HG03064 (cell line): Measurements from ENCODE around the gene NAALADL2.

Experiments used
- ATAC-seq: cut with Tn5 transposase; IDR thresholded peaks from one replicate; pipeline ENCODE4 v1.9.1; 2021; ENCODE audit warnings: low read depth; ENCODE audit not compliant: unreplicated experiment

The NAALADL2 gene

DNA sequence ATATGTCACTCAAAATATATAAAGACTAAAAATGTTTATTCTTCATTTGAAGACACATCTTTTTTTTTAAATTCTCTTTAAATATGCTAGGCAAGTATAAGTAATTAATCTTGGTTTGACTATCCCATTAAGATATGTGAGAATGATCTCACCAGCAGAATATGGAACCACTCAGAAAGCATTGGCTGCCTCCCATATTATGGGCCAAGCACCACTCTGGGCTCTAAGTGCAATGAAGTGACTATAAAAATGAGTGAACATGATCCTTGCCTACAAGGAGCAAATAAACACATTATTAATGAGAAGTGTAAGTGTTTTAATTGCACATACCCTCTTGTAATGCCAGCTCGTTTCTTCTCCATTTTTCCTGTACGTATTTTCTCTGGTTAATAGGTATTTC is 328.5 kb downstream of the NAALADL2 start:
- ATAC-seq, result no peak

DNA sequence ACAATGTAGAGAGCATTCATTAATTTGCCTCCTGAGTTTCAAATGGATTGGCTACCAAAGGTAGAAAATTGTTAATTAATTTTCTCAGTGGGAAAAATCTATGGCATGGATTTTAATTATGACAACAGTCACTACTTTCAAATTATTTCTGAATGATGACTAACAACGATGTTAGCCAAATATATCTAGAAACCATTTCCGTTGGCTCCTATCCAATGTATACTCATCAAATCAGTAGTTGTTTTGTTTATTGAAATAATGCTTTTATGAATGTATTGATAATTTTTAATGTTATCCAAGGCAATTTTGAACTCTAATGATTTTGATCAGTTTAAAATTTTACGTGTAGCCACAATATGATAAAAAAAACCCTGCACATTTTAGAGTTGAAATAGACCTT is 333.4 kb downstream of the NAALADL2 start:
- no peak for ATAC-seq

DNA sequence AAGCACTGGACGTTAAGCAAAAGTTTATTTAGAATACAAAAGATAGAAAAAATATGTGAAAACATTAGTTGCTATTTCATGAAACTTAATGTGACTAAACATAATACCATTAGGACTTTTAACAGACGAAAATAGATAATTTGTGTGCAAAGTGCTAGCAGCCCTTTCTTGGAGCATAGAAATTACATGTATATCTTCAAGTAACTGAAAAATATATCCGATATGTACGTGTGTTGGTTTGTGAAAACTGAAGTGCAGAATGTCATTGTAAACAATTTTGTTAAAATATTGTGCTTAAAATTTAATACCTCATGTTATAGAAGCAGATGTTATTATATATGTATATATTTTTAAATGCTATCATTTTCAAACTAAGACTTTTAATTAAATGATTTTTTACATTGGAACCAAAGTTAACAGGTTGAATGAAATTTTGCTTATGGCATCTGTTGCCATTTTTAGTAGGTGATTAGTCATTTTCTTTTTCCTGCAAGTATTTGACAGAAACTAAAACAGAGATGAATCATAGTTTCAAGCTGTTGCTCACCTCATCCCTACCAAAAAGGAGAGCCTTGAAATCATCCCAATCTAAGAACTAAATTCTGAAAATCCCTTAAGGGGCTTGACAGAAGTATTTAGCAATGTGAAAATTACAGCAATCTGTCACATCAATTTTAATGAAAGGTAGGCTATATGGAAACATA is 334.8 kb downstream of the NAALADL2 start:
- ATAC-seq, result no peak

DNA sequence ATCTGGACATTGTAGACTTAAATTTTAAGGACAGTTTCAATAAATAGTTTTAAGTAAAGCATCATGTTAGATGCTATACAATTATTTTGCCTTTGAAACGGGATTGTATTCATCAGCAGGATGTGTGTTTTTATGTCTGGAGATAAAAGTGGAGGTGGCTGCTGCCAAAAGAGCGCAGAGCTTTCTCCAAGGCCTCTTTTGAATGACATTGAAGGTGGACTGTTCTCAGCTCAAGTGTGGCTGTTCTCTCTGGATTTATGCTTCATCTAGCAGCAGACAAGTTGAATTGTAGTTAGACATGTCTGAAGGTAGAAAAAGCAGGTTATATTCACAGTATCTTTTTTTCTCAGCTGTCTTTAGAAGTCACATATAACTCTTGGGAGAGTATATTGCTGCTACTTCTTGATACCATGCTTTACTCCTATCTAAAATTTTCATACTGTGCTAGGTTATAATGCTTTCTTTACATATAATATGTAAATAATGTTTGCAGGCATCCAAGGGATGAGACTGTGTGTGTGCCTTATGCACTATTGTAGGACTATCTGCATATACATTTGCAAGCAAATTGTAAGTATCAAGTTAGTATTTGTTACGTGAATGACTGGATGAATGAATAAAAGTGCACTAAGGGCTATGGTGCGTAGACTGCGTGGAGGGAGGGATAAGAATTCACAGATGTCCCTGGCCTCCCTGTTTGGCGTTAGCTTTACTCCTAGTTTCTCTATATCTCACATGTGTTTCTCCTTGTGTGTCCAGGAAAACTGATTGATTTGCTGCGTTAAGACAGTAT is 340.1 kb downstream of the NAALADL2 start:
- ATAC-seq, result no peak

DNA sequence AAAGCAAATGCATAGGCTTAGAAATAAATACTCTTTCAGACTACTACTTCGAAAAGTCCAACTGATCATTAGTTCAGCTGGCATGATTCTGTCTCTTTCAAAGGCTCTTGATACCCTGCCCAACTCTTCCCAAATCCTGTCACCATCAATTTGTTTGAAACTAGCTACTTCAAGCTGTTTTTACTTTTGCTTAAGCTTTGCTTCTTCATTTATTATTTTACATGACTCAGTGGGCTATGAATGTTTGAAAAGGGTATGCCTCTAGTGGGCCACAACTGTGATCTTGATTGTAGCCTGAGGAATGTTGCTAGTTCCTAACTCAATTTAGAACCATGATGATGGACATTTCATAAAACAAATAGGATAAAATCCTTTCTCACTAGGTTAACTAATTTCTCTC is 340.8 kb downstream of the NAALADL2 start:
- ATAC-seq, result no peak

DNA sequence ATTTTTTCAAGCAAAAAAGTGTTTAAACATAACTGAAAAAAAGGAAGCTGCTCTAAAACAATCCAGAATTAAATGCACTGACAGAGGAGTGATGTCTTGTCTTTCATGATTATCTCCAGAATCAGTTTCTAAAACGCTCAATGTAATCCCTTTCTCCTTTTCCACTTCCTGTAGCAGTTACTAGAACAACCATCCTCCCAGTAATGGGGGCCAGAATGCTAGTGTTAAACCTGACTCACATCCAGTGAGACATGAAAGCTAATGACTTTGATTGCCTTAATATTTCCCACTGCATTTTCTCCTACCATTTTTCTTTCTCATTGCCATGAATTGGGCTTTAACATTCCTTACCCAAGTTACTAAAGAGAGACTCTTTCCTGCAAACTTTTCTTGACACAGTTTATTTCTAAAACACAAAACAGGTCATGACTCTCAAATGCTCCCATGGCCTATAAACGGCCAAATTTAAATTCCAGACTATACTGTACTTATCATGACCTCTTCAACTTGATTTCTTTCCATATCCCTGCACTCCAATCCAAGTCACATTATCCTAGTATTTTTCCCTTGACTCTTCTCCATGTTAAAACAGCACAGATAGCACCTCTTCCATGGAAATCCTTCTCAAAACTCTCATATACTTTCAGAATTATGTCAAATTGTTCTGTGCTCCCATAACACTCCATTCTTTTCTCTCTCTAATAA is 341.4 kb downstream of the NAALADL2 start:
- ATAC-seq, result no peak

DNA sequence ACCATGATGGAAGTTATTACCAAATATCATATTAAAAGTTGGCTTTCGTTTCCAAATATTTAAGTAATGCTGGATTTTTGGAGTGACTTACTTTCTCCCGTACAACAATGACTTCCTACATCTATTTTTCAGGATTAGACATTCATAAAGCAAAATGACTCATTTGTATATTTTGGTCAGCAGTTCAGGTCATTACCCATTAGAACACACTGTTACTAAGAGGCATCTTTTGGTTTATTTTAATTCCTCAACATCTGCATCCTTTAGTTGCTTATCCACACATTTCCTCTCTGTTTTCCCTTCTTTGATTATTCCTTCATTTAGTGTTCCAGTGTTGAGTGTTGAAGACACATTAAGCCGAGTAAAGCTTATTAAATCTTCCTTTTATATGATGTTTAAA is 348.2 kb downstream of the NAALADL2 start:
- ATAC-seq, result no peak

DNA sequence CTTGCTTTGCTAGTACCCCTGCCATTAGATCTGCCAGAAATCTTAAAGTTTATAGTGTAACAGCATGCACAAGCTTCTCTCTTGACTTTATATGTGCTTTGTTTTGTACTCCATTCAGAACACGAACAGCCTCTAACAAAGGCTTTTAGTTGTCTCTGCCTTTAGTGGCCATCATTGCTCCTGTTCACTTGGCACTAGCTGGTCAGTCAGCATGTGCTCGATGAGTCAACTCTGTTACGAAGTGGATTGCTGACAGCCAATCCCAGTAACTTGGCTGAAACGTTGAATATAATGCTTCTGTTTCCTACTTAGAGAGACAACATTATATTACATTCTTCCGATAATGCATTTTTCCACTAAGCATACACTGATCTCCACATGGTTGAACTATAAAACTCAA is 349.2 kb downstream of the NAALADL2 start:
- no peak for ATAC-seq

DNA sequence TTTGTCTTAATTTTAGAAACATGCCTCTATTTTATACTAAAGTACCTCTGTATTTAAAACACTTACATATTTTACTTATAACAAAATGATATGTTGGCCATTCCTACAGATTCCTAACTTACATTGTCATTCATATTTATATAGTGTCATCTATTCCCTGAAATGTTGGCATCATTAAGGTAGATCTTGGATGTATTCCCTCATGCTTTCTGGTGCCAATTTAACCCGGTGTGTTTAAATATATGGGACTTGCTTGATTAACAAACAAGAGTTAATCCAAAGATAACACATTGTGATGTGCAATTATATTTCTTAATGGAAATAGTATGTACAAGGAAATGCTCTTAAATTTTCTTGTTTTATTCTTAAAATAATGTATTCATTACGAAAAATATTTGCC is 352.3 kb downstream of the NAALADL2 start:
- no peak for ATAC-seq

DNA sequence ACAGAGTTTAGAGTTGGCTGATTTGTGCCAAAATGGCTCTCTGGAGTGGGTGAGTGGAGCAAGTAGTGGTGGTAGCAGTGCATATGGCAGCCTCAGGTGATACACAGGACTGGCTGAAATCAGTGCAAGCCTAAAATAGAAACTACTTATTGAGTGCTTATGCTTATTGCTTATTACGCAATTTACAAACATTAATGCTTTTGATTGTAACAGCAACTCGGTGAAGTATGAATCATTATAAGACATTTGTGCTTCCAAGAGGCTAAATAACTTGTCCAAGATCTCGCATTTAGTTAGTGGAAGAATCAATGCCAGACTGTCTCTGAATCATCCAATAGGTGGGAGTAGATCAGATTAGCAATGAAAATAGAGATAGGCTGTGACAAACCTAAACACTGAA is 353.8 kb downstream of the NAALADL2 start:
- no peak for ATAC-seq

DNA sequence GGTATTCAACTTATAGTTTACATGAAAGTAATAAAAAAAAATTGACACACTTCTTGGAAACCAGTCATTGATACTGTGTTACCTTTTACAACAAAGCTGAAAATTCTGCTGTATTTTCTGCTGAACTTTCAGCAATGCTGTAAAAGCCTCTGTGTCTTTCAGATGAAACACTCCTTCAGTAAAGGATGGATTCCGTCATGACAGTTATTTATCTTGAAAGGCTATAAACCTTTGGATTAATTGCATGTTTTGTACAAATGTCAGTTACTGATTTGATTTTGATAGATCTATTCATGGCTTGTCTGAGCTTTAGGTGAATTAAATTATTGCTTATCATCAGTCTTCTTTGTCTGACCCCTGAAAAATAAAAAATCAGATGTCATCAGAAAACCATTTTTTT is 355.1 kb downstream of the NAALADL2 start:
- ATAC-seq, result no peak

DNA sequence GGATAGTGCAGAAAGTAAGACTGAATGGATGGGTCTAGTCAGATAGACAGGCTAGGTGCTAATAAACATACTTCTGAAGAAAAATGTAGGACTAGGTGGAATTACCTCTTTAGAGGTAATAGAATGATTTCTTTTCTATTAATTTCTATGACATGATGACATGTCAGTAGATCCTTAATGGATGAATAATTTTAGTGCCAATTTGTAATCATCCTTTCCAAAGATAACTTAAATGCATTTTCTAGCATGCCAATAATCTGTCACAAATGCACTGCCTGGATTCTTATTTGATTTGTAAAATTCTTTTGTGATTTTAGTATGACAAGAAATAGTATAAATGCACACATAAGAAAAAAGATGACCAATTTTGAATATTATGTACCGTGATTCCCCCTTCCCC is 356.7 kb downstream of the NAALADL2 start:
- ATAC-seq, result no peak

DNA sequence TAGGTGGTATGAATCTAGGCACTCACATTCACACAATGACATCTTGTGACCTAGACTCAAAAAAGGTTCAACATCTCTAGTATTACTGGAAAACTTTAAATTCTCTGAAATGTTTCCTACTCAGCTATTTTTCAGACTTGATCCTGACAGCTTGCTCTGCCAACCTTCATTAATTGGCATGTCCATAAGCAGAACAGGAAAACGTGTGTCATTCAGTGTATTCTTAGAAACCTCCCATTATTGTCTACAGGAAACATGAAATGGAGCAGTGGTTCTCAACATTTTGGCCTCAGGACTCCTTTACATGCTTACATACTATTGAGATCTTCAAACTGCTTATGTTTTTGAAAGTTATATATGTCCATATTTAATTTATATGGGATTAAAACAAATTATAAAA is 363.2 kb downstream of the NAALADL2 start:
- no peak for ATAC-seq

DNA sequence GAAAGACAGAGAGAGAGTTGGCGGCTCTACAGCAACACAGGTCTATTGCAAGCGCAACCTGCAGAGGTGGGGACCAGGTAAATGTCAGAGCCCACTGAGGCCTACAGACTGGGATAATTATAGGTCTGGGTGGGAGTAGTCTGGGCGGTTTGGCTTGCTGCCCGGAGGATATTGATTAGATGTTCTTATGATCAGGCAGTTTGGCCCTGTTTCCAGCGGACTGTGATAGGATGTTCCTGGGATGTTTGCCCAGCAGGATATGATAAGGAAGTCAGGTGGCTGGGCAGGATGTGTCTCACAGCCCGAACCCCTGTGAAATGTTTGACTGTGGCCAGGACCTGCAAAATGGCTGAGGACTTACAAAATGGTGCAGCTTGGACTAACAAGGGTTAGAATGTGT is 364.9 kb downstream of the NAALADL2 start:
- ATAC-seq, result no peak

DNA sequence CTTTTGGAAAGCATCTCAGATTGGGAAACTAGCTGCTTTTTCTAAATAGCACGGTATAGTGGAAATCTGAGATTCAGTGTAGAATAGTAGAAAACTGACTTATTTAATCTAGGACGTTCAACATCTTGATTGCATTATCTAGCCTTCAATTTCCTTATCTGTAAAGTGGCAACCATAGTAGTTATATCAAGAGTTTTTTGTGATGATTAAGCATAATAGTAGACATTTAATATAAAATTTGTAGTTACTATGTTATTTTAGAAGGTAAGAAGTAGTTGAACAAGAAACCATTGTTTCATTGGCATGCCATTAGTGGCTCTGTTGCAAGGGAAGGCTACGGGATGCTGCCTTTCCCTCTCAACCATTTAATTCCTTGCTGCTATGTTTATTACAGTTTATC is 367.3 kb downstream of the NAALADL2 start:
- no peak for ATAC-seq

DNA sequence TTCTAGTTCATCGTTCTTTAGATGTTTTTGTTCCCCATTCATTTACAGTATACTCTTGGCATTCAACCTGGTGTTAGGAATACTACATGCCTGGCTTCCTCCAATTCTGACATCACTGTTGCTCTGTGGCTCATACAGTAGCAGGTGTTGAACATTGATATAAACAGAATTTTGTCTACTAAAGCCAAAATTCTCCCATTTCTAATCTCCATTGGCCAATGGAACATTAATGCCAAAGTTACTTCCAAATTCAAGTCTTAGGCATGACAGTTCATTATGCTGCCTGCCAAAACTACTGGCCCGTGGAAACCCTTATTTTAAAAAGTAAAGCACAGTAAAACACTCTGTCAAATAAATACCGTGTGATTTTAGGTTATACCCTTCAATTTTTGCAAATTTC is 368.0 kb downstream of the NAALADL2 start:
- no peak for ATAC-seq

DNA sequence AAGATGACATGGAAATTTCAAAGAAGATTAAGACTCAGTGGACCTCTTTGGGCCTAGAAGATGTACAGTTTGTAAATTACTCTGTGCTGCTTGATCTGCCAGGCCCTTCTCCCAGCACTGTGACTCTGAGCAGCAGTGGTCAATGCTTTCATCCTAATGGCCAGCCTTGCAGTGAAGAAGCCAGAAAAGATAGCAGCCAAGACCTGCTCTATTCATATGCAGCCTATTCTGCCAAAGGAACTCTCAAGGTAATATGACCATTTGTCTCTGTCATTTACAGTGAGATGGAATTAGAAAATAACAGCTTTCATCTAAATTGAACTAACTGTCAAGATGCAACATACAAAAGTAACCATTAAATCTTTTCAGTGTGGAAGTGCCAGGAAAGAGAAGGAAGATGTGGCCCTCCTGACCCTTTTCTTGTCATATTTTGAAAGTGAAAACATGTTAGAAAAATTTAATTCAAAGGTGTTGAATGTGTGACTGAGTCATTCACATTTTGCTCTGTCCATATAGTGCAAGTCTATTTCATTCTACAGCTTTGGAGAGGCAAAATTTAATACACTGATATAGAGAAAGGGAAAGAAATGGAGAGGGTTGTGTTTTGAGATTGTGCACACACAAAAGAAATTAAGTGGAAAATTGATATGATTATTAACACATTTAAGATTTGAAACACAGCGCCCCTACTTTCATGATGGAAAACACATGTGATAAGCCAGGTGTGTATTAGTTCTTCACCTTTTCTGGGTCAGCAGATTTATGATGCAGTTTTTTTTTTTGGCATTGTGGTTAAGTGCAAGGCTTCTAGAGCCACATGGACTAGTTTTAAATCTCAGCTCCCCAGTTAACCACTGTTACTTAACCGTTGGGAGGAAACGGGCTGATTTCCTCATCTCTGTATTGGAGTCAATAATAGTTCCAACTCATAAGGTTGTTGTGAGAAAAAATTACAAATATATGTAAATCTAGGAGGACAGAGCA is 375.1 kb downstream of the NAALADL2 start:
- ATAC-seq, result no peak

DNA sequence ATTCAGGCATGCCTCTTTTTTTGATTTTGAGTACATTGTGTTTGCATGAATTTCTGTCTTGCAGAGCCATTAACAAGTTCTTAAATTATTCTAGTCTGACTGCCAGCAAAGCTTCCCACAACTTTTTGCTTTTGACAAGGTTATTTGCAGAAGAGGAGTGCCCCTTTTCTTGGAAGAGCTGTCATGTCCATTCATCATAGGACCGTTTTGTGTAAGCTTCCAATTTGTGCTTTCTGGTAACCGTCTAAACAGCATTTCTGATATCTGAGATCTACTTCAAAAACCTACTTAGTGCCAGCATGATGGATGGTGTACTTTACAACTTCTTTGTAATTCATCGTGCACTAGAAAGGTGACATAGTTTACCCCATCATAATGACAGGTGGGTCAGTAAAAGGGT is 379.7 kb downstream of the NAALADL2 start:
- no peak for ATAC-seq

DNA sequence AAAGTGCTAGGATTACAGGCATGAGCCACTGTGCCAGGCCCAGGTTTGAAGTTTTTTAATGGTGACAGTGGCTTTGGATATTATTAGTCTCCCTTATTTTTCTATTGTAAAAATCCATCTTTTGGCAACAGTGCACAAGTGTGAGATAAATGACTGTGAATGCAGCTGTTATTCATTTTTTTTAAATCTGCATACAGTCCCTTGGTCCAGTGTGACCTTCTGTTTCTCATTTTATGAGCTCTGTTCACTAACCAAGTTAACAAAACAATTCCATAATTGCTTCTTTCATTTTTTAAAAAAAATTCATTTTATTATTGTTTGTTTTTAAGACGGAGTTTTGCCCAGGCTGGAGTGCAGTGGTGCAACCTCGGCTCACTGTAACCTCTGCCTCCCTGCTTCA is 381.8 kb downstream of the NAALADL2 start:
- no peak for ATAC-seq

DNA sequence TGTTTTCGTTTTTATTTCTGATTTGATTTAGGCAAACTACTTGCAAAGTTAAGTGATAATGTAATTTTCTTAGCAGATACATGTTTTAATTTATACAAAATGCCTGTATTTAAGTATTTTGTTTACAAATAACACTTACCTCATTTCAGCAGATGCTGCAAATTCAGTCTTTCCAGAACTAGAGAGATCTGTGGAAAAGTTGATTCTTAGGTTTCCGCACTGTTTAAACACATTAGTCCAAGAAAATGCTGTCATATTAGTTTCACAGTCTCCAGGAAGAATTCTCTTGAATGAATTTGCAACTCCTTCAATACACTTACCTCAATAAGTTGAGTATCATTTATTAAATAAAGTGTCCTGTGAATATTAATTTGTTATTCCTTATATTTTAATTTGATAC is 383.1 kb downstream of the NAALADL2 start:
- ATAC-seq, result no peak

DNA sequence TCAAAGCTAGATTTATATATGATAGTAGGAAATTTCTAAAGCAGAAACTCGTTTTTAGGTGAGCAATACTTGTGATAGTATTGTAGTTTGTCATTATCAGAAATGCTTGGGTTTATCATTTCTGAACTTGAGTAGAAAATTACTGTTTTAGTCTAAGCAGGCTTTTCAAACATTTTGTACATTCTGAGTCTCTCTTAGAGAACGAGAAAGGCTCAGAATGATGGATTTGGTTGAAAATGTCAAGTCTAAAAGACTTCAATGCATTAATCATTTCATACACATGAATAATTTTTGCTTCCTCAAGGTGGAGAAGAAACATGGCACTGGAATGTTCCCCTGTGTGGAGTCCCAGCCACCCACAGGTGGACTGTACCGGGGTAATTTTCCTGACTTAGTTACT is 387.1 kb downstream of the NAALADL2 start:
- no peak for ATAC-seq
